Measurements from ENCODE around the gene HHIPL2. TPM values are rescaled to one million over a fixed set of nuclear protein-coding genes. Genes with fewer than 3 reads are reported as not detected.

The HHIPL2 gene
- total RNA-seq = 1 to 10 TPM in 1 of 4 donors, under 1 TPM in 1, not detected in 2; 0.21 to 1.5 TPM

- no peak within 1 kb of the TSS for H3K4me3 ChIP-seq
- no peak for DNase-seq (ENCODE audit: low spot score in 2 of 2)
- WGBS, 2 donors = 37 to 54% methylated on average over 8 of the region's 8 CpGs
- TF ChIP-seq EP300 (IDR thresholded peaks at IDR 0.05) (no peak), POLR2A (IDR thresholded peaks at IDR 0.05) (no peak), CTCF (IDR thresholded peaks at IDR 0.05) (no peak)
- no peaks in the 10 kb centered on the region for H3K9me3 ChIP-seq
- no peak within 1 kb of the TSS for H3K27ac ChIP-seq
- no peaks in the 10 kb centered on the region for H3K4me1 ChIP-seq
- no peaks in the 10 kb centered on the region for H3K36me3 ChIP-seq
- H3K27me3 ChIP-seq = peaks cover 0 to 17% of the 10 kb centered on the region in 2 donors
Measured at GRCh38 chr1:222547944-222548671, at the start of gene HHIPL2. Gene HHIPL2, minus strand, starts transcription at chr1:222548104. Its CDS starts 60 bp downstream, at chr1:222548044.

GRCh38 chr1:222596696-222597095 is 48.8 kb upstream of the HHIPL2 start:
- no peak for DNase-seq (ENCODE audit: low spot score in 2 of 2)
- TF ChIP-seq EP300 (IDR thresholded peaks at IDR 0.05) (no peak), POLR2A (IDR thresholded peaks at IDR 0.05) (no peak), CTCF (IDR thresholded peaks at IDR 0.05) (no peak)
- 87 to 92% methylated on average over 4 of the region's 4 CpGs for WGBS, 2 donors

GRCh38 chr1:222594789-222595188 is 46.9 kb upstream of the HHIPL2 start:
- WGBS, 2 donors = 90 to 94% methylated on average over 3 of the region's 3 CpGs
- DNase-seq (ENCODE audit: low spot score in 2 of 2) = no peak
- Histone ChIP-seq H3K27ac (no peak overlapping the region), H3K27me3 (no peaks in the 10 kb centered on the region), H3K9me3 (no peaks in the 10 kb centered on the region), H3K4me3 (no peak overlapping the region), H3K36me3 (no peaks in the 10 kb centered on the region), H3K4me1 (peaks cover 0 to 5% (median 4%) of the 10 kb centered on the region in 4 donors)
- TF ChIP-seq POLR2A (IDR thresholded peaks at IDR 0.05) (no peak), CTCF (IDR thresholded peaks at IDR 0.05) (no peak), EP300 (IDR thresholded peaks at IDR 0.05) (no peak)

More at GRCh38 chr1:222596696-222597095, 48.8 kb upstream of the HHIPL2 start:
- no peaks in the 10 kb centered on the region for H3K4me1 ChIP-seq
- no peak overlapping the region for H3K4me3 ChIP-seq
- no peaks in the 10 kb centered on the region for H3K9me3 ChIP-seq
- no peaks in the 10 kb centered on the region for H3K27me3 ChIP-seq
- no peak overlapping the region for H3K27ac ChIP-seq
- no peaks in the 10 kb centered on the region for H3K36me3 ChIP-seq

- whole genome bisulfite sequencing, 2 donors = 80 to 85% methylated on average over 3 of the region's 3 CpGs
- Histone ChIP-seq H3K4me3 (no peak overlapping the region), H3K9me3 (no peaks in the 10 kb centered on the region), H3K36me3 (peaks cover 0 to 2% (median 0%) of the 10 kb centered on the region in 3 donors), H3K4me1 (peaks cover 0 to 18% (median 12%) of the 10 kb centered on the region in 4 donors), H3K27ac (no peak overlapping the region), H3K27me3 (no peaks in the 10 kb centered on the region)
- no peak for TF ChIP-seq EP300 (IDR thresholded peaks at IDR 0.05)
- TF ChIP-seq CTCF (IDR thresholded peaks at IDR 0.05) = no peak
- no peak for TF ChIP-seq POLR2A (IDR thresholded peaks at IDR 0.05)
- DNase-seq (ENCODE audit: low spot score in 2 of 2) = no peak
Measured at GRCh38 chr1:222592171-222592570, 44.3 kb upstream of the HHIPL2 start.
